Measurements from ENCODE around the gene SAMM50. TPM values are rescaled to one million over a fixed set of nuclear protein-coding genes. Genes with fewer than 3 reads are reported as not detected.

SAMM50 gene
- 22.3 TPM for total RNA-seq

GRCh38 chr22:43955040-43955882 lies at the start of gene SAMM50:
Gene SAMM50, plus strand, starts transcription at chr22:43955442. Its CDS starts 136 bp downstream, at chr22:43955578.
- H3K4me3 ChIP-seq, result peak within 1 kb of the TSS; percentile 81 to 96
- no peaks in the 10 kb centered on the region for H3K9me3 ChIP-seq
- peak in 1 of 2 donors; percentile 90 for DNase-seq (ENCODE audit: extremely low spot score in 2 of 2)
- no peaks in the 10 kb centered on the region for H3K27me3 ChIP-seq
- intact Hi-C loops (cut with DNase I), result no loop called here
- no peaks in the 10 kb centered on the region for H3K36me3 ChIP-seq
- TF ChIP-seq CTCF (IDR thresholded peaks at IDR 0.05) (no peak), POLR2AphosphoS5 (IDR thresholded peaks at IDR 0.05; ENCODE audit: insufficient read depth in 1 of 2, low read depth in 1 of 2) (peak; percentile 87 to 90), POLR2A (IDR thresholded peaks at IDR 0.05) (no peak)
- peaks cover 36% of the 10 kb centered on the region for H3K4me1 ChIP-seq
- peak within 1 kb of the TSS; percentile 80 for H3K27ac ChIP-seq

GRCh38 chr22:43905681-43906080 lies 49.6 kb upstream of the SAMM50 start:
- Histone ChIP-seq H3K27ac (no peak overlapping the region), H3K36me3 (no peaks in the 10 kb centered on the region), H3K4me3 (no peak overlapping the region), H3K4me1 (no peaks in the 10 kb centered on the region), H3K27me3 (no peaks in the 10 kb centered on the region), H3K9me3 (no peaks in the 10 kb centered on the region)
- intact Hi-C loops (cut with DNase I), result no loop called here
- no peak for DNase-seq (ENCODE audit: extremely low spot score in 2 of 2)
- no peak for TF ChIP-seq POLR2AphosphoS5 (IDR thresholded peaks at IDR 0.05; ENCODE audit: insufficient read depth in 1 of 2, low read depth in 1 of 2)
- TF ChIP-seq POLR2A (IDR thresholded peaks at IDR 0.05), result no peak
- TF ChIP-seq CTCF (IDR thresholded peaks at IDR 0.05), result no peak

GRCh38 chr22:43909708-43910107 lies 45.5 kb upstream of the SAMM50 start:
- no peaks in the 10 kb centered on the region for H3K27me3 ChIP-seq
- intact Hi-C loops (cut with DNase I), result no loop called here

GRCh38 chr22:43910178-43910695 lies 45.0 kb upstream of the SAMM50 start:
- H3K9me3 ChIP-seq, result no peaks in the 10 kb centered on the region
- H3K4me1 ChIP-seq, result no peaks in the 10 kb centered on the region
- DNase-seq (ENCODE audit: extremely low spot score in 2 of 2), result no peak

More at GRCh38 chr22:43909708-43910107, 45.5 kb upstream of the SAMM50 start:
- H3K4me1 ChIP-seq, result no peaks in the 10 kb centered on the region
- no peak overlapping the region for H3K4me3 ChIP-seq
- TF ChIP-seq CTCF (IDR thresholded peaks at IDR 0.05) (no peak), POLR2A (IDR thresholded peaks at IDR 0.05) (no peak), POLR2AphosphoS5 (IDR thresholded peaks at IDR 0.05; ENCODE audit: insufficient read depth in 1 of 2, low read depth in 1 of 2) (no peak)
- no peaks in the 10 kb centered on the region for H3K36me3 ChIP-seq
- no peak overlapping the region for H3K27ac ChIP-seq
- no peaks in the 10 kb centered on the region for H3K9me3 ChIP-seq
- no peak for DNase-seq (ENCODE audit: extremely low spot score in 2 of 2)

More at GRCh38 chr22:43910178-43910695, 45.0 kb upstream of the SAMM50 start:
- intact Hi-C loops (cut with DNase I), result no loop called here
- H3K27ac ChIP-seq, result no peak overlapping the region
- no peaks in the 10 kb centered on the region for H3K36me3 ChIP-seq
- no peak overlapping the region for H3K4me3 ChIP-seq
- no peaks in the 10 kb centered on the region for H3K27me3 ChIP-seq
- TF ChIP-seq POLR2A (IDR thresholded peaks at IDR 0.05) (no peak), POLR2AphosphoS5 (IDR thresholded peaks at IDR 0.05; ENCODE audit: insufficient read depth in 1 of 2, low read depth in 1 of 2) (no peak), CTCF (IDR thresholded peaks at IDR 0.05) (no peak)
